H1 (cell line): Measurements from ENCODE around the gene KCNC4.

Experiments used
- CTCF ChIP-seq, 3 experiments: IDR thresholded peaks; 1 replicate in 2 of 3; 2 replicates in 1 of 3; pipeline versions ENCODE4 v1.5.1 to v1.6.1; 2011; ENCODE audit warnings: low read length in 3 of 3, mild to moderate bottlenecking in 3 of 3, inconsistent platforms in 2 of 3, low read depth in 1 of 3, moderate library complexity in 1 of 3; ENCODE audit not compliant: insufficient read depth in 1 of 3; ENCODE audit errors: control extremely low read depth in 1 of 3
- EZH2 ChIP-seq: fragments of 200-600 bp; sonication (generic); IDR thresholded peaks from 2 replicates; pipeline ENCODE4 v1.7.1; 2012; ENCODE audit warnings: low read depth, mild to moderate bottlenecking, moderate library complexity, low read length, inconsistent platforms; ENCODE audit not compliant: severe bottlenecking
- HDAC2 ChIP-seq, 2 experiments: fragments of 300-600 bp in 1 of 2; sonication (generic) in 1 of 2; IDR thresholded peaks; 2 replicates each; pipeline ENCODE4 v1.6.1; 2011 to 2012; ENCODE audit warnings: low read depth in 2 of 2, low read length in 2 of 2, mild to moderate bottlenecking in 2 of 2, moderate library complexity in 2 of 2, borderline replicate concordance in 1 of 2, inconsistent platforms in 1 of 2
- POLR2A ChIP-seq, 2 experiments: IDR thresholded peaks; 1 replicate in 1 of 2; 2 replicates in 1 of 2; pipeline ENCODE4 v1.6.1; 2011; ENCODE audit warnings: low read depth in 2 of 2, low read length in 2 of 2, mild to moderate bottlenecking in 2 of 2; ENCODE audit errors: control extremely low read depth in 1 of 2
- POLR2AphosphoS5 ChIP-seq: IDR thresholded peaks from 2 replicates; pipeline ENCODE4 v1.6.1; 2011; ENCODE audit warnings: low read depth, low read length
- RAD21 ChIP-seq, 2 experiments: IDR thresholded peaks in 1 of 2; conservative IDR thresholded peaks in 1 of 2; 2 replicates each; pipeline ENCODE4 v1.6.1; 2011; ENCODE audit warnings: low read depth in 2 of 2, low read length in 2 of 2, improper control_type of control experiment in 1 of 2, inconsistent platforms in 1 of 2, mild to moderate bottlenecking in 1 of 2, moderate library complexity in 1 of 2
- SP1 ChIP-seq: IDR thresholded peaks from 2 replicates; pipeline ENCODE4 v1.6.1; 2011; ENCODE audit warnings: low read depth, low read length
- SRF ChIP-seq: IDR thresholded peaks from 2 replicates; pipeline ENCODE4 v1.6.1; 2011; ENCODE audit warnings: mild to moderate bottlenecking, low read depth, low read length, moderate library complexity
- TAF1 ChIP-seq: IDR thresholded peaks from 2 replicates; pipeline ENCODE4 v1.6.1; 2011; ENCODE audit warnings: mild to moderate bottlenecking, low read depth, low read length
- TBP ChIP-seq: IDR thresholded peaks from 2 replicates; pipeline ENCODE4 v1.6.1; 2011; ENCODE audit warnings: low read depth, low read length, improper control_type of control experiment
- ZNF274 ChIP-seq: IDR thresholded peaks from 2 replicates; pipeline ENCODE4 v1.7.0; 2012; ENCODE audit warnings: low read length, borderline replicate concordance; ENCODE audit errors: extremely low read depth

GRCh38 chr1:110172001-110172400 lies 38.1 kb upstream of the KCNC4 start:
- TF ChIP-seq SRF (no peak), SP1 (no peak), CTCF (IDR thresholded peaks at IDR 0.05; ENCODE audit: control extremely low read depth in 1 of 3, insufficient read depth in 1 of 3, low read depth in 1 of 3, low read length in 3 of 3) (no peak), TAF1 (no peak), RAD21 (IDR thresholded peaks at IDR 0.05 in 1 of 2, conservative IDR thresholded peaks at IDR 0.05 in 1 of 2; ENCODE audit: low read depth in 2 of 2, low read length in 2 of 2) (no peak), TBP (no peak), POLR2A (IDR thresholded peaks at IDR 0.05; ENCODE audit: control extremely low read depth in 1 of 2, low read depth in 2 of 2, low read length in 2 of 2) (no peak), POLR2AphosphoS5 (no peak), ZNF274 (no peak), EZH2 (no peak), HDAC2 (IDR thresholded peaks at IDR 0.05; ENCODE audit: borderline replicate concordance in 1 of 2, low read depth in 2 of 2, low read length in 2 of 2) (no peak)
